HG03457 (cell line): ENCODE measurements around the gene NIPSNAP2.
"Not testable (repeated sequence)": the region's sequence is repeated elsewhere in the genome, so short reads cannot be mapped to it uniquely, and the experiment has no call there.

Source experiments
- ATAC-seq: cut with Tn5 transposase; IDR thresholded peaks from one replicate; pipeline ENCODE4 v1.9.1; 2021; ENCODE audit warnings: moderate number of reproducible peaks; ENCODE audit not compliant: unreplicated experiment

The NIPSNAP2 gene

DNA sequence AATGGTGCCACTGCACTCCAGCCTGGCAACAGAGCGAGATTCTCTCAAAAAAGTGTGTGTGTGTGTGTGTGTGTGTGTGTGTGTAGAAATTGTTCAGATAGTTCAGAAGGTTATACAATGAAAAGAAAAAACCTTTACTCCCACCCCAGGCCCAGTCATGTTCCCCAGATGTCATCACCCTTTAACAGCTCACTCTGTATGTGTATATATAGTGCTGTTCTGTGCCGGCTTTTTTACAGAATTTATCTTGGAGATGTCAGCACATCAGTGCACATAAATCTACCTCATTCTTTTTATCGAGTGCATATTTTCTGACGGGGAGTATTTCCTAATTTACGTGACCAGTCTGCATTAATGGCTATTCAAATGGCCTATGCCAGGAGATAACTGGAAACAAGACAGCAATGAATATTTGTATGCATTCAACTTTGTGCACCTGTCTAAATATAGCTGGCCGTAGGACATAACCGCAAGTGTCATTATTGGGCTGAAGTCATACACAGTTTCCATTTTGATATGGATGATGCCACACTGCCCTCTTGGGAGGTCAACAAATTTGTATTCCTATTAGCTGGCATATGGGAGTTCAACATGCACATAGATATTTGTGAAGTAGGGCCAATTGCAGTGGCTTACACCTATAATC is 11.7 kb downstream of the NIPSNAP2 start:
- no peak for ATAC-seq

DNA sequence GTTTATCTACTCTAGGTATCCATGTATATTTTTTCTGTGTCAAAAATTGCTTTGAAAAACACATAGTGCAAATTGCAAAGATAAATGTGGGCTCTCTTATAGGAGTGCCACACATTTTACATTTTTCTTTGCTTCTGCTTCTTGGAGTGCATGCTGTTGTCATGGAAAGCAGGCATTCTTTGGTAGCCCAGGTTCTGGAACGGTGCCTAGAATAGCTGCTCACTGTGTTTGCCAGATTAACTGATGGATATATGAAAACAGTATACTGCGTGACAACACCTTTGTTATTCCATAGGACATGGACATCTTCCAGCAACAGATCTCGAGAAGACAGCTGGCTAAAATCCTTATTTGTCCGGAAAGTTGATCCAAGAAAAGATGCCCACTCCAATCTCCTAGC is 13.4 kb downstream of the NIPSNAP2 start:
- no peak for ATAC-seq

DNA sequence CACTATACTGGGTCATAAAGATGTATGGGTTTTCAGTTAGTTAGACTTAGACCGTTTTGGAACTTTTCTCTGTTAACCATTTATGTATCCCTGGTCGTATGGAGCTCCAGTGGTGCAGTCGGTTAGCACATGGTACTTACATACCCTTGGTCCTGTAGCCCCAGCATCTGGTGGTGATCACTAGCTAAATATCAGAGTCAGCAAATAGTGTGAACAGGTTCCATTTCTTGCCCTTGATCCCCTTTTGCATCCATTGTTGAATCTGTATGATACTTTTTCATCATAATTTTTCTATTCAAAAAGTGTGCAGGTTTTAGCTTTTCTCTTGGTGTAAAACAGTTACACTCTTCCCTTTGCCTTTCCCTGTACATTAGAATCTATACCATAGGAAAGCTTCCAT is 15.9 kb downstream of the NIPSNAP2 start:
- no peak for ATAC-seq

- ATAC-seq, result no peak
Measured at GRCh38 chr7:55983537-55983936, 19.2 kb downstream of the NIPSNAP2 start.

DNA sequence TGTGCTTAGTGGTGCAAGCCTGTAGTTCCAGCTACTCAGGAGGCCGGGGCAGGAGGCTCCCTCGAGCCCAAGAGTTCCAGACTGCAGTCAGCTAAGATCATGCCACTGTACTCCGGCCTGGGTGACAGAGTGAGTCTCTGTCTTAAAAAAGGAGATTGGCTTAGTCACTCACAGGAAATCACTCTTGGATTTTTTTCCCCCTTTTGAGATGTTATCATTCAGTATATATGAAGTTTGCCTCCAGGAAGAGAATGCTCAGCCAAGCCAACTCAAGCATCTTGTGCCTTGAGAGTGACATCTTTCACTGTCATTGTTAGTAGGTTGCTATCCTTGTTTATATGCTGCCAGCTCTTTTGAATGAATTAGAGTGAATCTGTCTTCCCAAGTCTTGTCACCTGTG is 28.0 kb downstream of the NIPSNAP2 start:
- no peak for ATAC-seq

DNA sequence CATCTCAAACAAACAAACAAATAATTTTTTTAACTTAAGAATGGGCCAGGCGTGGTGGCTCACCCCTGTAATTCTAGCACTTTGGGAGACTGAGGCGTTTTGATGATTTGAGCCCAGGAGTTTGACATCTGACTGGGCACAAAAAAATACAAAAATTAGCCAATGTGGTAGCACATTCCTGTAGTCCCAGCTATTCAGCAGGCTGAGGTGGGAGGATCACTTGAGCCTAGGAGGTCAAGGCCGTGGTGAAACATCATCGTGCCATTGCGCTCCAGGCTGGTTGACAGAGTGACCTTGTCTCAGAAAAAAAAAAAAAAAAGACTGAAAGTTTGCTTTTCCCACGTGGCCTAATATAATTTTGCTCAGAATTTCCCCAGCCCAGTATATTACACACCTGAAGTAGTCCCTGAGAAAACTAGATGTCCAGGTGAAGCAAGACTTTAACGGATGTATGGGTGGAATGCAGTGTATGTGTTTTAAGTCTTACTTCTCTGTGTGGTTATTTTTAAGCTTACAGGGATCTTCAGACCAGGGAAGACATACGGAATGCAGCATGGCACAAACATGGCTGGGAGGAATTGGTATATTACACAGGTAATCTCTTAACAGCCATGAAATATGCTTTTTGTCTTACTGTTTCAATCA is 32.6 kb downstream of the NIPSNAP2 start:
- no peak for ATAC-seq

- no peak for ATAC-seq
Measured at GRCh38 chr7:56003749-56004148, 39.4 kb downstream of the NIPSNAP2 start.

GRCh38 chr7:56007167-56007652 is 42.8 kb downstream of the NIPSNAP2 start:
- no peak for ATAC-seq

GRCh38 chr7:56007891-56008290 is 43.5 kb downstream of the NIPSNAP2 start:
- ATAC-seq, result no peak

GRCh38 chr7:56009695-56010094 is 45.3 kb downstream of the NIPSNAP2 start:
- no peak for ATAC-seq

DNA sequence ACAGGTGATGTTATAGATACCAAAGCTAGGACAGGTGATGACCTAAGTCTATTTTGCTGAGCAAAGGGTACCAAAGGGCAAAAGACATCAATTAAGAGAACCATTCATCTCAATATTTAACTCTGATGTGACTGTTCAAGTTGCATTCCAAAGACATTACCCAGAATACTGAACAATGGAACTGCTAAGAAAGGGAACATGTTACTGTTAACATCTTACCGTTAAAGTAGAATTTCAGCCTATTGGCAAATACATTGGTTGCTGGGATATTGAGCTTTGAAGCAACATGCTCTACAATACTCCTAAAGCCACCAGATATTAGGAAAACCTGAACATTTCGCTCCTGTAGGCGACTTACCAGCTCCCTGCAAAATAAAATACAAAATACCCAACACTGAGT is 52.6 kb downstream of the NIPSNAP2 start:
- not testable (repeated sequence) for ATAC-seq

DNA sequence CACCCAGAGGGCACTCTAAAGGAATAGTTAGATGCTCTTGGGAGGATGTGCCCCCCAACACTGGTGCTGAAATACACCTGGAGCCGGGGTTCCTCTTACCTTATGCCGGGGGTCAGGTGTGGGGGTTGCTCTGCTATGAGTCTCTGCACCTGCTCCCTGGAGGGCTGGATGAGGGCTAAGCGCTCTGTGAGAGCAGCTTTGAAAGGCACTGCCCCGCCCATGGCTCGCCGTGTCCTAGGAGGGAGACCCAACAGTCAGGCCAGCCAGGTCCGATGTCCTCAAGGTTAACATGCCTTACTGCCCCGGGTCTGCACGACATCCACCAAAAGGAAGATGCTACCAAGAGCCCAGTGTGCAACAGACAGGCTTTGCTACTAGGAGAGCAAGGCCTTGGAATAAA is 55.1 kb downstream of the NIPSNAP2 start:
- ATAC-seq, result no peak

DNA sequence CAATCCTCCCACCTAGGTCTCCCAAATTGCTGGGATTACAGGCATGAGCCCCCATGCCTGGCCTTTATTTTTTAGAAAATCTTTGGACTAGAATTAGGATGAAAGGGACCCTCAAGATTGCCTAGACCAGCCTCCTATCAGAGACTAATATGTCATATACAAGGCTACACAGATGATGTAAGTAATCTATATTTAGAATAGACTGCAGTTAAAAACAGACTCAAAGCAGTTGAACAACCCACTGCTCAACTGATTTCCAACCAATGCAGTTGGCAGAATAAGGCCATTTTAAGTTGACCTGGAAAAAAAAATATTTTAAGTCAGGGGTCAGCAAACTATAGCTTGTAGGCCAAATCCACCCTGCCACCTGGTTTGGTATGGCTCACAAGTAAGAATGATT is 59.1 kb downstream of the NIPSNAP2 start:
- no peak for ATAC-seq

GRCh38 chr7:56026538-56026937 is 62.2 kb downstream of the NIPSNAP2 start:
- no peak for ATAC-seq

DNA sequence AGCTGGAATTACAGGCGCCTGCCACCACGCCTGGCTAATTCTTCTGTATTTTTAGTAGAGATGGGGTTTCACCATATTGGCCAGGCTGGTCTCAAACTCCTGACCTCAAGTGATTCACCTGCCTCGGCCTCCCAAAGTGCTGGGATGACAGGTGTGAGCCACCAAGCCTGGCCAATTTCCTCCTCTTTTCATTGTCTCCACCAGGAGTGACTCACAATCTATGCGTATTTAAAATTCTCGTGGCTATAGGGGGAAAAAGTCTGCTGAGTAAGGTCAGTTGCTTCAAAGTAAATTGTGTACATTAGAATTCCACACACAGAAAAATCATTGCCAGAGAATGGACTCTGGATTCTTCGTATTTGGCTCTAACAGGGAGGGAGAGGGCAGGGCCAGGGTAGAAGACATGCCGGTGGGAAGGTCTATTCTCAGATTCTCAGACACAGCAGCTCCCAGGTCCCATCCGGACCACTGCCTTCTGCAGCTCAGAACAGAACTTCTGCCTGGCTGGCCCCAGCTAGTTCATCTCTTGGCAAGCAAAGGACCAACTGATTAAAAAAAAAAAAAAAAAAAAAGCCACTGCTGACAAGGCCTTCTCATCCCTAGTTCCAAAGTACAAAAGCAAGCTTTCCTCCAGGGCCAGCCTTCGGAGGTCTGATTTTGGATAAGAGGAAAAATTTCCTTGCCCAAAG is 64.7 kb downstream of the NIPSNAP2 start:
- ATAC-seq, result no peak

- ATAC-seq, result no peak
Measured at GRCh38 chr7:56030340-56030739, 66.0 kb downstream of the NIPSNAP2 start.

DNA sequence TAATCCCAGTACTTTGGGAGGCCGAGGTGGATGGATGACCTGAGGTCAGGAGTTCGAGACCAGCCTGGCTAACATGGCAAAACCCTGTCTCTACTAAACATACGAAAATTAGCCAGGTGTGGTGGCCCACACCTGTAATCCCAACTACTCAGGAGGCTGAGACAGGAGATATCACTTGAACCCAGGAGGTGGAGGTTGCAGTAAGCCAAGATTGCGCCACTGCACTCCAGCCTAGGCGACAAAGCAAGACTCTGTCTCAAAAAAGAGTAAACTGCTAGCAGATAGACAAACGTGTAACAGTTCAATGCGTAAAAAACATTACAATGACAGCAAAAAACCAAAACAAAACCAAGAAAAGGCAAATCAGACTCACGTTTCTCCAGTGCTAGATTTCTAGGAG is 67.2 kb downstream of the NIPSNAP2 start:
- not testable (repeated sequence) for ATAC-seq

GRCh38 chr7:56032578-56032977 is 68.2 kb downstream of the NIPSNAP2 start:
- not testable (repeated sequence) for ATAC-seq

DNA sequence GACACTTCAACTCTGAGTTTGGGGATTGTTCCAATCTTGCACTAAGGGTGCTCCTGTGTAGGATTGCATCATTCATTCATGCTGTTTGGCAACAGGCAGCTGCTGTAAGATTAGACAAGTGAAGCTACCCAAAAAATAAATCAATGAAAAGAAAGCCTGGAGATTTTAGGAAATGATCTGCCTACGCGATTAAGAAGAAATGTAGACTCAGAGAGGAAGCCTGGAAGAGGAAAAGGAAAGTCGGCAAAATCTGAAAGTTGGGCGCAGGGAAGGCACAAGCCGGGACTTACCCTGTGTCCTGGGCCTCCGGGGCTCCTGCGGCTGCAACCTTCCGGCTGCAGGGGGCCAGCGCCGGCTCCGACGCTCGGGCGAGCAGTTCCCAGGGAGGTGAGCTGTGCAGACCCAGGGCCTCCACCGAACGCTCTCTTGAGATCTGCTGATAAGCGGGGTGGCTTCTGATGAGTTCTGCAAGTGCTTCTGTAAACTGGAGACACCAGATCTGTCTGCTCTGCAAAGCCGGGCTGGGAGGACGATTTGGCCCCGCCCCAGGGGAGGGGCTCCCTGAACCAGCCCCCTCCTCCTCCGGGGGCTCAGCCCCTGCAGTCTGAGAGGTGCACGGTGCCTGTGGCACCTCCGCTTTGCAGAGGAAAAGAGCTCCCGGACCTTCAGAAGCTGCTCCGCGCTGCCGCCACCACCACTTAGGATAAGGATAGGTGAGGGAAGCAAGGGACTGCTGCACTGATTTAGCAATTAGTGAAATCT is 69.5 kb downstream of the NIPSNAP2 start:
- ATAC-seq, result peak; percentile 97

- ATAC-seq, result no peak
Measured at GRCh38 chr7:56040730-56041129, 76.3 kb downstream of the NIPSNAP2 start.

DNA sequence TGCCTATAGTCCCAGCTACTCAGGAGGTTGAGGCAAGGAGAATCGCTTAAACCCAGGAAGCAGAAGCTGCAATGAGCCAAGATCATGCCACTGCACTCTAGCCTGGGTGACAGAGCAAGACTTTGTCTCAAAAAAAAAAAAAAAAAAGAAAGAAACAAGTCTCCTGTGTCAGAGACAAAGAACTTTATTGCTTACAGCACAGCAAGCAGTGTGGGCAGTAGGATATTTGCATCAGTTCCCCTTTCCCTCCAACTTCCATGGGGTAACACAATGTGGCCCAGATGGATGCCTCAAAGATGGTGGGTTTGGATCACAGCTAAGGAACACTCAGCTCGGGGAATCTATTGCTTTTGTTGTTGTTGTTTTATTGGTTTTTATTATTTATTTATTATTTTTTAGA is 81.4 kb downstream of the NIPSNAP2 start:
- ATAC-seq, result not testable (repeated sequence)
